T-helper 1 cell treated with Interleukin-12 subunit alpha and Interleukin-12 subunit beta and Interleukin-4 antibody, amounts not matched to agents 30 μg/mL and 1 μg/mL, for 36 hours (primary cell): ENCODE data around the gene OXCT2.

Source experiments
- H3K27ac Mint-ChIP-seq: one replicate; pipeline ENCODE4 v1.8.0; 2021; ENCODE audit warnings: mild to moderate bottlenecking, mixed read lengths
- H3K27me3 Mint-ChIP-seq: one replicate; pipeline ENCODE4 v1.8.0; 2021; ENCODE audit warnings: low read depth, mixed read lengths
- H3K36me3 Mint-ChIP-seq: one replicate; pipeline ENCODE4 v1.8.0; 2021; ENCODE audit warnings: low read depth, mixed read lengths
- H3K4me1 Mint-ChIP-seq: one replicate; pipeline ENCODE4 v1.8.0; 2021; ENCODE audit warnings: low read depth, mixed read lengths
- H3K4me3 Mint-ChIP-seq: one replicate; pipeline ENCODE4 v1.8.0; 2021; ENCODE audit warnings: mild to moderate bottlenecking, moderate library complexity, mixed read lengths
- H3K9me3 Mint-ChIP-seq: one replicate; pipeline ENCODE4 v1.8.0; 2021; ENCODE audit warnings: mixed read lengths

The OXCT2 gene

GRCh38 chr1:39720094-39720999, 50.8 kb downstream of the OXCT2 start:
- no peaks in the 10 kb centered on the region for H3K9me3 Mint-ChIP-seq
- H3K27me3 Mint-ChIP-seq: peaks cover 54% of the 10 kb centered on the region
- H3K4me3 Mint-ChIP-seq: no peak overlapping the region
- no peaks in the 10 kb centered on the region for H3K36me3 Mint-ChIP-seq
- H3K27ac Mint-ChIP-seq: no peak overlapping the region
- H3K4me1 Mint-ChIP-seq: peaks cover 2% of the 10 kb centered on the region
